DOHH2 (cell line): ENCODE measurements around the gene CREBRF.

ENCODE experiments used
- CTCF ChIP-seq: fragments of 200-600 bp; sonication (generic); IDR thresholded peaks from one replicate; pipeline ENCODE4 v1.5.1; 2014; ENCODE audit warnings: antibody characterized with exemption, mild to moderate bottlenecking, low read depth, low read length; ENCODE audit not compliant: poor library complexity, severe bottlenecking
- EZH2phosphoT487 ChIP-seq: fragments of 200-600 bp; sonication (generic); IDR thresholded peaks from 2 replicates; pipeline ENCODE4 v1.6.1; 2017; ENCODE audit warnings: borderline replicate concordance, mild to moderate bottlenecking, antibody characterized with exemption, low read length, moderate library complexity, mixed read lengths

DNA sequence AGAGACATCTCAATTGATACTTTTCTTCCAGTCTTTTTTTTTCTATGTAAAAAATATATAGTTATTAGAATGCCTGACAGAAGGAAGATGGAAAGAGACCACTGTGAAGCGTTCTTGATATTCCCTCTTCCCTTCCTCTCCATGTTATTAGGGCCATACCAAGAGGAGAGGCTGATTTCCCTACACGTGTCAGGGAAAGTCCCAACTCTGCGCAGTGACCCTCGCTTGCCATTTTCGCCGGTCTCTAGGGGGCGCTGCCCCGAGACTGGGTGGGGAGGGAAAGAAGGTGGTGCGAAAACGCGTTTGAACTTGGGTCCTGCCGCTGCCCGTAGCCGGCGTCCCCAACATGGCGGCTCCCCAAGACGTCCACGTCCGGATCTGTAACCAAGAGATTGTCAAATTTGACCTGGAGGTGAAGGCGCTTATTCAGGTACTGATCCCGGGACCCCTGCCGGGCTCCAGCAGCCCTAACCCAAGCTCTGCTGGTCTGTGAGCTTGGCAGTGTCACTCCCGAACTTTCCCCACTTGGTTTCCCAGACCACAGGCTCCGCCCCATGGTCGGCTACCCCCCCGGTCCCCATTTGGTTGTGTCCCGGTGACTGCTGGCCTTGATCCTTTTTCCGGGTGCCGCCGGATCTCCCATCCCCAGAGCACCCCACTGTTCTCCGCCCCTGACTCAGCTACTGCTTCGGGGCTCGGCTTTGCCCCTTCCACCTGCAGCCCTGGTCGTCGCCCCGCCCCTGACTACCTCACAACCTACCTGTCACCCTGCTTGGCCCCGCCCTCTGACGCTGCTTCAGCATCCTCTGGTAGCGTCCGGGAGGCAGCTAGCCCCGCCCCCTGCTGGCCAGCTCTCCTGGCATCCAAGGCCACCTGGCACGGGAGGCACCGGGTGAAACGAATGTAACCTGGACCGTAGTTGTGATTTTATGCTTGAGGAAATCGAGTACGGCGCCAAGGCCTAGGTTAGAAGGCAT lies 88.3 kb downstream of the CREBRF start, which contains the start of gene BNIP1:
- TF ChIP-seq CTCF (peak; percentile 65), EZH2phosphoT487 (no peak)
